Stomach (tissue), 4 donors: Measurements from ENCODE around the gene CTNNA1.

Experiments used
- CTCF ChIP-seq, 7 experiments: fragments of 450-650 bp in 4 of 7; fragments of 200-600 bp in 3 of 7; sonication (generic) in 3 of 7; IDR thresholded peaks; one replicate each; pipeline ENCODE4 v1.5.1; 2016 to 2019; ENCODE audit warnings: antibody characterized with exemption in 7 of 7, control low read depth in 2 of 7, mild to moderate bottlenecking in 1 of 7
- EP300 ChIP-seq: sonication (generic); formaldehyde crosslinking; IDR thresholded peaks from one replicate; pipeline ENCODE4 v1.6.1; 2017; ENCODE audit warnings: antibody characterized with exemption
- POLR2A ChIP-seq, 4 donors: fragments of 450-650 bp; IDR thresholded peaks; one replicate each; pipeline ENCODE4 v1.6.1; 2016; ENCODE audit warnings: antibody characterized with exemption in 4 of 4, control low read depth in 2 of 4, mild to moderate bottlenecking in 1 of 4, moderate library complexity in 1 of 4
- POLR2AphosphoS5 ChIP-seq, 3 donors: sonication (generic); formaldehyde crosslinking; IDR thresholded peaks; one replicate each; pipeline ENCODE4 v1.6.1; 2016; ENCODE audit warnings: antibody characterized with exemption in 3 of 3

- no peak for TF ChIP-seq CTCF (IDR thresholded peaks at IDR 0.05)
- TF ChIP-seq EP300, result no peak
- no peak for TF ChIP-seq POLR2A (IDR thresholded peaks at IDR 0.05)
- TF ChIP-seq POLR2AphosphoS5 (IDR thresholded peaks at IDR 0.05), result no peak
These were observed 136.8 kb downstream of the CTNNA1 start for GRCh38 chr5:138889994-138890393.
